ENCODE data around the gene EPHB2. TPM values are rescaled to one million over a fixed set of nuclear protein-coding genes. Genes with fewer than 3 reads are reported as not detected.

The EPHB2 gene
- total RNA-seq, 4 donors from 2014 or later: 0.08 to 3.4 (median 1.9) TPM

GRCh38 chr1:22908880-22909426, 198.3 kb downstream of the EPHB2 start:
- Histone ChIP-seq H3K27me3 (peaks cover 0 to 31% (median 0%) of the 10 kb centered on the region in 4 donors), H3K36me3 (no peaks in the 10 kb centered on the region), H3K4me1 (no peaks in the 10 kb centered on the region), H3K27ac (no peak overlapping the region), H3K9me3 (no peaks in the 10 kb centered on the region), H3K4me3 (no peak overlapping the region)
- 89 to 98% methylated on average over 6 to 10 of the region's 11 CpGs for WGBS, 2 donors
- intact Hi-C loops (cut with DNase I): no loop called here
- no peak for DNase-seq
- no peak for TF ChIP-seq POLR2A (IDR thresholded peaks at IDR 0.05)
- TF ChIP-seq CTCF (IDR thresholded peaks at IDR 0.05): no peak

- TF ChIP-seq POLR2A (IDR thresholded peaks at IDR 0.05) (no peak), CTCF (IDR thresholded peaks at IDR 0.05) (no peak)
- DNase-seq: no peak
- WGBS, 2 donors: 87 to 94% methylated on average over 6 of the region's 13 CpGs
Observed at GRCh38 chr1:22910286-22910685, 199.6 kb downstream of the EPHB2 start.

GRCh38 chr1:22910986-22911651, 200.5 kb downstream of the EPHB2 start:
- TF ChIP-seq POLR2A (IDR thresholded peaks at IDR 0.05) (no peak), CTCF (IDR thresholded peaks at IDR 0.05) (no peak)
- intact Hi-C loops (cut with DNase I): no loop called here
- 83 to 88% methylated on average over 5 of the region's 5 CpGs for WGBS, 2 donors

More at GRCh38 chr1:22910286-22910685, 199.6 kb downstream of the EPHB2 start:
- Histone ChIP-seq H3K4me3 (no peak overlapping the region), H3K27ac (no peak overlapping the region), H3K27me3 (peaks cover 0 to 43% (median 0%) of the 10 kb centered on the region in 4 donors), H3K4me1 (peaks cover 0 to 1% (median 0%) of the 10 kb centered on the region in 3 donors), H3K36me3 (no peaks in the 10 kb centered on the region), H3K9me3 (no peaks in the 10 kb centered on the region)
- intact Hi-C loops (cut with DNase I): no loop called here

GRCh38 chr1:22912311-22912710, 201.7 kb downstream of the EPHB2 start:
- Histone ChIP-seq H3K27ac (no peak overlapping the region), H3K9me3 (no peaks in the 10 kb centered on the region), H3K27me3 (peaks cover 0 to 51% (median 0%) of the 10 kb centered on the region in 4 donors), H3K4me3 (no peak overlapping the region), H3K36me3 (no peaks in the 10 kb centered on the region), H3K4me1 (peaks cover 0 to 22% (median 3%) of the 10 kb centered on the region in 3 donors)
- DNase-seq: no peak
- WGBS, 2 donors: 91 to 95% methylated on average over 15 to 16 of the region's 16 CpGs
- intact Hi-C loops (cut with DNase I): no loop called here
- TF ChIP-seq CTCF (IDR thresholded peaks at IDR 0.05) (no peak), POLR2A (IDR thresholded peaks at IDR 0.05) (no peak)

More at GRCh38 chr1:22910986-22911651, 200.5 kb downstream of the EPHB2 start:
- peaks cover 0 to 51% (median 0%) of the 10 kb centered on the region in 4 donors for H3K27me3 ChIP-seq
- H3K27ac ChIP-seq: no peak overlapping the region
- H3K36me3 ChIP-seq: no peaks in the 10 kb centered on the region
- peaks cover 0 to 10% (median 0%) of the 10 kb centered on the region in 3 donors for H3K4me1 ChIP-seq
- no peak for DNase-seq
- no peaks in the 10 kb centered on the region for H3K9me3 ChIP-seq
- no peak overlapping the region for H3K4me3 ChIP-seq

GRCh38 chr1:22913421-22914141, 202.9 kb downstream of the EPHB2 start:
- Histone ChIP-seq H3K9me3 (no peaks in the 10 kb centered on the region), H3K27me3 (peaks cover 0 to 52% (median 0%) of the 10 kb centered on the region in 4 donors), H3K4me1 (peaks cover 0 to 24% (median 3%) of the 10 kb centered on the region in 3 donors), H3K27ac (no peak overlapping the region), H3K4me3 (no peak overlapping the region), H3K36me3 (no peaks in the 10 kb centered on the region)
- intact Hi-C loops (cut with DNase I): no loop called here
- TF ChIP-seq CTCF (IDR thresholded peaks at IDR 0.05) (no peak), POLR2A (IDR thresholded peaks at IDR 0.05) (no peak)
- WGBS, 2 donors: 73 to 78% methylated on average over 18 to 22 of the region's 24 CpGs
- DNase-seq: no peak
